Ishikawa (cell line): Measurements from ENCODE around the gene DOCK1.
A peak's percentile ranks its signal among the peaks of the same experiment; 100 is the strongest.

Source experiments
- CEBPB ChIP-seq: IDR thresholded peaks from 2 replicates; pipeline ENCODE4 v1.6.1; 2012
- CREB1 ChIP-seq: IDR thresholded peaks from 2 replicates; pipeline ENCODE4 v1.6.1; 2012; ENCODE audit warnings: low read depth
- EGR1 ChIP-seq: IDR thresholded peaks from 2 replicates; pipeline ENCODE4 v1.6.1; 2012
- EP300 ChIP-seq: IDR thresholded peaks from 2 replicates; pipeline ENCODE4 v1.6.1; 2012; ENCODE audit warnings: borderline replicate concordance
- FOXM1 ChIP-seq: IDR thresholded peaks from 2 replicates; pipeline ENCODE4 v1.6.1; 2012; ENCODE audit warnings: low read depth, borderline replicate concordance
- MAX ChIP-seq: IDR thresholded peaks from 2 replicates; pipeline ENCODE4 v1.6.1; 2012
- NFIC ChIP-seq: IDR thresholded peaks from 2 replicates; pipeline ENCODE4 v1.6.1; 2012
- RAD21 ChIP-seq: IDR thresholded peaks from 2 replicates; pipeline ENCODE4 v1.6.1; 2012; ENCODE audit warnings: low read depth
- REST ChIP-seq: IDR thresholded peaks from 2 replicates; pipeline ENCODE4 v1.6.1; 2012; ENCODE audit warnings: low read depth, mild to moderate bottlenecking
- TAF1 ChIP-seq: IDR thresholded peaks from 2 replicates; pipeline ENCODE4 v1.6.1; 2012; ENCODE audit warnings: low read depth, mild to moderate bottlenecking
- TCF12 ChIP-seq: IDR thresholded peaks from 2 replicates; pipeline ENCODE4 v1.6.1; 2012; ENCODE audit warnings: low read depth
- TEAD4 ChIP-seq: IDR thresholded peaks from 2 replicates; pipeline ENCODE4 v1.6.1; 2012
- USF1 ChIP-seq: IDR thresholded peaks from 2 replicates; pipeline ENCODE4 v1.6.1; 2012
- YY1 ChIP-seq: IDR thresholded peaks from 2 replicates; pipeline ENCODE4 v1.6.1; 2012; ENCODE audit warnings: low read depth
- ZBTB7A ChIP-seq: IDR thresholded peaks from 2 replicates; pipeline ENCODE4 v1.6.1; 2012; ENCODE audit warnings: low read depth

Gene DOCK1

GRCh38 chr10:126895214-126895781, 9.9 kb upstream of the DOCK1 start:
- no peak for TF ChIP-seq EGR1
- no peak for TF ChIP-seq EP300
- TF ChIP-seq TCF12 = no peak
- TF ChIP-seq REST = no peak
- no peak for TF ChIP-seq FOXM1
- TF ChIP-seq RAD21 = no peak
- no peak for TF ChIP-seq TEAD4
- no peak for TF ChIP-seq TAF1
- TF ChIP-seq YY1 = no peak
- TF ChIP-seq CEBPB = no peak
- no peak for TF ChIP-seq USF1
- no peak for TF ChIP-seq NFIC
- TF ChIP-seq MAX = no peak
- no peak for TF ChIP-seq ZBTB7A
- no peak for TF ChIP-seq CREB1

GRCh38 chr10:126898460-126898859, 6.8 kb upstream of the DOCK1 start:
- TF ChIP-seq ZBTB7A = no peak
- no peak for TF ChIP-seq EGR1

- peak; percentile 93 for TF ChIP-seq NFIC
- TF ChIP-seq FOXM1 = no peak
- TF ChIP-seq EGR1 = 0 out of 2 replicates have a peak, but pooled peaks have one; percentile 16
- TF ChIP-seq TEAD4 = peak; percentile 81
- peak; percentile 36; the same call in 1 of the 2 replicates for TF ChIP-seq RAD21
- TF ChIP-seq ZBTB7A = no peak
- no peak for TF ChIP-seq CREB1
- TF ChIP-seq TAF1 = no peak
- no peak for TF ChIP-seq REST
- TF ChIP-seq CEBPB = peak; percentile 45; the same call in 1 of the 2 replicates
- no peak for TF ChIP-seq YY1
- peak; percentile 13; the same call in 1 of the 2 replicates for TF ChIP-seq EP300
- peak; percentile 40; the same call in 1 of the 2 replicates for TF ChIP-seq TCF12
- TF ChIP-seq USF1 = no peak
- peak; percentile 61 for TF ChIP-seq MAX
Observed at GRCh38 chr10:126902157-126902556, 3.1 kb upstream of the DOCK1 start.

GRCh38 chr10:126903656-126904360, 1.4 kb upstream of the DOCK1 start:
- TF ChIP-seq TEAD4 = no peak
- no peak for TF ChIP-seq NFIC
- TF ChIP-seq MAX = no peak
- TF ChIP-seq REST = no peak
- no peak for TF ChIP-seq CEBPB
- TF ChIP-seq ZBTB7A = no peak
- no peak for TF ChIP-seq TCF12
- no peak for TF ChIP-seq EGR1
- no peak for TF ChIP-seq RAD21
- TF ChIP-seq CREB1 = no peak
- TF ChIP-seq FOXM1 = no peak
